Right cardiac atrium (tissue), 5 donors: ENCODE measurements around the gene SNX17. TPM values are rescaled to one million over a fixed set of nuclear protein-coding genes. Genes with fewer than 3 reads are reported as not detected.

ENCODE experiments used
- ATAC-seq, 2 donors: fragments of 200-7000 bp; cut with Tn5 transposase; one replicate each; pipeline versions ENCODE4 v1.8.0 to v1.9.1; 2020; ENCODE audit warnings: moderate library complexity in 2 of 2, mild to moderate bottlenecking in 1 of 2
- DNase-seq, 3 donors: peaks; one replicate each; pipeline ENCODE4 v3.0.0-alpha.2; 2020
- H3K27ac ChIP-seq: one replicate; pipeline ENCODE4 v1.5.1; 2013; ENCODE audit warnings: mild to moderate bottlenecking, low read length, control low read depth, moderate library complexity
- H3K27me3 ChIP-seq: one replicate; pipeline ENCODE4 v1.6.1; 2013; ENCODE audit not compliant: control insufficient read depth, insufficient read depth
- H3K4me1 ChIP-seq: one replicate; pipeline ENCODE4 v1.6.1; 2013; ENCODE audit warnings: low read length; ENCODE audit not compliant: control insufficient read depth, insufficient read depth
- H3K4me3 ChIP-seq: one replicate; pipeline ENCODE4 v1.5.1; 2013; ENCODE audit warnings: low read length, control low read depth
- H3K9me3 ChIP-seq: one replicate; pipeline ENCODE4 v1.6.1; 2013; ENCODE audit warnings: low read length; ENCODE audit not compliant: control insufficient read depth
- WGBS: extraction: QIAGEN DNeasy Blood & Tissue Kit; methylation state at CpG from one replicate; pipeline ENCODE4 v1.1.7; 2013; 5-methylcytosine and 5-hydroxymethylcytosine counted together
- intact Hi-C, 4 donors: fragments of 100-400 bp; cut with DNase I; formaldehyde crosslinking; loops; one replicate each; pipeline versions ENCODE4 v1.11.0 to v1.14.0; 2022 to 2023
- polyA plus RNA-seq: library from polyadenylated mRNA; stranded (reverse); fragments of 200-250 nt; gene quantifications from one replicate; pipeline ENCODE4 v1.2.3, GENCODE V29; 2013
- total RNA-seq, 4 donors: library from RNA; stranded (reverse); fragmentation: NEBNext Ultra II Directional; extraction: Animal tissue kit (Norgen Biotek cat#: 25700); gene quantifications; one replicate each; pipeline ENCODE4 v1.2.1, GENCODE V29; 2021
- donor health status: healthy with polysubstance abuse.
- donor health status: DM: no; HTN: yes; CAD: no.
- donor health status: DM: no; HTN: no; CAD: no.
- donor health status: DM: no; HTN: yes; CAD: no; lungs with severe emphysema.
- donor health status: DM: yes; HTN: yes; CAD: no.

SNX17 gene
- total and polyA plus RNA-seq, 5 donors: 54.8 to 74.8 (median 62.7) TPM

DNA sequence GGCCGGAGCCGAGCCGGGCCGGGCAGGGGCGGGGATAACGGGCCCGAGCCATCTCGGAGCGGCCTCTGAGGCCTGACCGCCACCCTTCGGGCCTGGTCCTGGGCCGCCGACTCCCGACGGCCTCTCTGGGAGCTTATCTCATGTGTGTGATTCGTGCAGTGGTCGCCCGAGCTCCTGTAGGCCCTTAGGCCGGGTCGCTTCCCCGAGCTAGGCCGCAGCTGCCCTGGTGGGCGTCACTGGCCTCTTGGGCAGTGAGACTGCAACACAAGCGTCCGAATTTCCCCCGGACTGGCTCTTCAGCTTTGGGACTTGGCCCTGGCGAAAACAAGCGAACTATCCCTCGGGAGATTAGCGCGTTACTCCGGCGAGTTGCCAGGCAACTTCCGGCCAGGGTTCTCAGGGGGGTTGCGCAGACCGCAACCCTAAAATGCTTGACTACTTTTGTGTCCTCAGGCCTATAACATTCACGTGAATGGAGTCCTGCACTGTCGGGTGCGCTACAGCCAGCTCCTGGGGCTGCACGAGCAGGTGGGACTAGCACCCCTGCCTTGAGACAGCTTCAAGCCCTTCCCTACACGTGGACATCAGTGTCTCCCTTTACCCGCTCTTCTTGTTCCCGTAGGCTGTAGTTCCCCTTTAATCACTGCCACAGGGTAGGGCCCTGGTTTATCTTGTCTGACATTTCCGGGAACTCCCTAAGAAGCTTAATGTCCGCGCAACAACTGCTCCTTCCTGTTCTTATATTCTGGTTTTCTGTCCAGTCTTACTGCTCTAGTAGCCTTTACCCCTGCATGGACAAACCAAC is 602 bp downstream of the SNX17 start:
- intact Hi-C loops: no loop called here
- ATAC-seq: peak; percentile 45 to 57
- Histone ChIP-seq H3K4me3 (peak overlapping the region; percentile 70), H3K27ac (peak overlapping the region; percentile 73), H3K4me1 (peaks cover 3% of the 10 kb centered on the region), H3K27me3 (no peaks in the 10 kb centered on the region), H3K9me3 (no peaks in the 10 kb centered on the region)
- peak in 2 of 3 donors; percentile 77 for DNase-seq
- WGBS: under 1% methylated on average over 46 of the region's 46 CpGs

- Histone ChIP-seq H3K4me1 (peaks cover 3% of the 10 kb centered on the region), H3K9me3 (no peaks in the 10 kb centered on the region), H3K4me3 (no peak overlapping the region), H3K27me3 (no peaks in the 10 kb centered on the region), H3K27ac (no peak overlapping the region)
- WGBS: 92% methylated on average over 6 of the region's 6 CpGs
- ATAC-seq (no peak), DNase-seq (no peak)
- intact Hi-C loops: no loop called here
These were observed 2.5 kb downstream of the SNX17 start for GRCh38 chr2:27372937-27373336.

GRCh38 chr2:27373567-27373966 is 3.2 kb downstream of the SNX17 start:
- H3K27ac ChIP-seq: no peak overlapping the region
- H3K4me3 ChIP-seq: no peak overlapping the region
- no peaks in the 10 kb centered on the region for H3K27me3 ChIP-seq
- H3K4me1 ChIP-seq: peaks cover 3% of the 10 kb centered on the region
- no peaks in the 10 kb centered on the region for H3K9me3 ChIP-seq
- WGBS: 82% methylated on average over 5 of the region's 5 CpGs
- no peak for DNase-seq
- intact Hi-C loops: no loop called here
- ATAC-seq: no peak

DNA sequence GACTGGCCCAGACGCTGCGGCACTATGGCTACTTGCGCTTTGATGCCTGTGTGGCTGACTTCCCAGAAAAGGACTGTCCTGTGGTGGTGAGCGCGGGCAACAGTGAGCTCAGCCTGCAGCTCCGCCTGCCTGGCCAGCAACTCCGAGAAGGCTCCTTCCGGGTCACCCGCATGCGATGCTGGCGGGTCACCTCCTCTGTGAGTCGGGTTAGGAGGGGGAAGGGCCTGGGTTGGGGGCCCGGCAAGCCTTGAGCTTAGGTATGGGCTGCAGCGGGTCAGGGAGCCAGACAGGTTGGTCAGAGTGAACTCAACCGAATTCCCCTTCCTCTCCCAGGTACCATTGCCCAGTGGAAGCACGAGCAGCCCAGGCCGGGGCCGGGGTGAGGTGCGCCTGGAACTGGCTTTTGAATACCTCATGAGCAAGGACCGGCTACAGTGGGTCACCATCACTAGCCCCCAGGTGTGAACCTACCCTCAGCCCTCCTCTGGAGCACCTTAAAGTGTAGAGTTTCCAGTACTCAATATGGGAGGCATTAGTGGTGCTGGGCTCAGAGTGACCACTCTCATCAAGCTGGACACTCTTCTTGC is 5.2 kb downstream of the SNX17 start:
- intact Hi-C loops: no loop called here
- Histone ChIP-seq H3K27me3 (no peaks in the 10 kb centered on the region), H3K9me3 (no peaks in the 10 kb centered on the region), H3K27ac (no peak overlapping the region), H3K4me3 (no peak overlapping the region), H3K4me1 (peaks cover 3% of the 10 kb centered on the region)
- DNase-seq (peak in 1 of 3 donors; percentile 59), ATAC-seq (no peak)
- WGBS: 88% methylated on average over 20 of the region's 20 CpGs

DNA sequence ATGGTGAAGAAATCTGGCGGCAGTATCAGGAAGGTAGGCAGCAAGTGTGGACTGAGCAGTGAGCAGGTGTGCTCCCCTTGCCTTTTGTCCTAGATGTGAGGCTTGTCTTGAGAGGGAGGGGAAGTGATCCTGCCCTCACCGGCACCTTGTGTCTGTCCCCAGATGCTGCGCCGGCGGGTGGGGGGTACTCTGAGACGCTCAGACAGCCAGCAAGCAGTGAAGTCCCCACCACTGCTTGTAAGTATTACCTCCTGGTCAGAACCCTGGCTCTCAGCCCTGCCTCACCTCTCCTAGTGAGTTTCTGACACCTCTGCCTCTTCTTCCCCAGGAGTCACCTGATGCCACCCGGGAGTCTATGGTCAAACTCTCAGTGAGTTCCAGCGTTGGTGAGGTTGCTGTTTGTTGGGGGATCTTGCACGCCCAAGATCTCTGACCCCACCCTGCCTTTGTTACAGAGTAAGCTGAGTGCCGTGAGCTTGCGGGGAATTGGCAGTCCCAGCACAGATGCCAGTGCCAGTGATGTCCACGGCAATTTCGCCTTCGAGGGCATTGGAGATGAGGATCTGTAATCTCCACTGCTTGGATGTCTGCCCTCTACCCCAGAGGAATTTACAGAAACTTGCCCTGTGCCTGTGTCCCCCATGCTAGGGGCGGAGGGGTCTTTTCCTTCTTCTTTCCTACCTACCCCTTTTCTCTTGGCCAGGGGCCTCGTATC is 5.9 kb downstream of the SNX17 start:
- Histone ChIP-seq H3K4me1 (peaks cover 5% of the 10 kb centered on the region), H3K27ac (no peak overlapping the region), H3K9me3 (no peaks in the 10 kb centered on the region), H3K27me3 (no peaks in the 10 kb centered on the region), H3K4me3 (no peak overlapping the region)
- peak in 1 of 3 donors; percentile 43 for DNase-seq
- 80% methylated on average over 16 of the region's 16 CpGs for WGBS
- no peak for ATAC-seq
- intact Hi-C loops: no loop called here

DNA sequence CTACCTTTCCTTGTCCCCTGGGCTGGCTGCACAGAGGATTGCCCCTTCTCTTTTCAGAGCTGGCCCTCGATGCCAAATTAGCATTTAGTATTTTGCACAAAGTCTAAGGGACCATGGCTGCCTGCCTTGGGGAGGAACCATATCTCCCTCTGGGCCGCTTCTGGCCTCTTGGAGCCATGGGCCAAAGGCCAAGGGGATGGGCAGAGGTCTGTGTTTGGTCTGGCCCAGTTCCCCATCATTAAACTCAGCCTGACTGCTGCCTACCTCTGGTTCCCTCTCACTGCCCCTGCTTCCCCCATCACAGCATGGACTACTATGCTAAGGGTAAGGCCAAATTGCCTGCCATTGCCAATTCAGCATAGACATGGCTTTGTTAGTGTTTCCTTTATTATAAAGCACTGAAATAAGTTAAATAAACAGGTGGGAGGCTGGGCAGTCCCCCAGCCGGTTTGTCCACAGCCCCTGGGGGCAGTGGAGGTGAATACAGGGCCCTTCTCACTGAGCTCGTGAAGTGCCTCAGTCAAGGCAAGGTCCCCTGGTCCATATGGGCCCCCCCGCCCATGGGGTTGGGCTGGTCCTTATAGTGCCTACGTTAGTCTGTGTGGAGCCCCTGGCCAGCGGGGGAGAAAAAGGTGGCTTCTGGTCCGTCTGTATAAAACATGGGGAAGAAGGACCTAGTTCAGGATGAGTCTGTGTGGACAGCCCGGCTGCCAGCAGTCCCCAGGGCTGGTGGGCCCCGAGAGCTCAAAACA is 6.6 kb downstream of the SNX17 start:
- Histone ChIP-seq H3K9me3 (no peaks in the 10 kb centered on the region), H3K27me3 (no peaks in the 10 kb centered on the region), H3K4me3 (no peak overlapping the region), H3K4me1 (peaks cover 5% of the 10 kb centered on the region), H3K27ac (no peak overlapping the region)
- intact Hi-C loops: no loop called here
- DNase-seq: no peak
- ATAC-seq: no peak
- WGBS: 64% methylated on average over 10 of the region's 10 CpGs

GRCh38 chr2:27377618-27378095 is 7.2 kb downstream of the SNX17 start:
- H3K27me3 ChIP-seq: no peaks in the 10 kb centered on the region
- H3K4me3 ChIP-seq: no peak overlapping the region
- no peak overlapping the region for H3K27ac ChIP-seq
- peak in 2 of 3 donors; percentile 60 to 61 for DNase-seq
- ATAC-seq: no peak
- WGBS: 88% methylated on average over 18 of the region's 18 CpGs
- H3K9me3 ChIP-seq: no peaks in the 10 kb centered on the region
- peaks cover 2% of the 10 kb centered on the region for H3K4me1 ChIP-seq
- intact Hi-C loops: no loop called here

- DNase-seq (peak; percentile 35 to 70 (median 67)), ATAC-seq (no peak)
- Histone ChIP-seq H3K4me3 (no peak overlapping the region), H3K9me3 (no peaks in the 10 kb centered on the region), H3K27me3 (no peaks in the 10 kb centered on the region), H3K27ac (no peak overlapping the region), H3K4me1 (peaks cover 2% of the 10 kb centered on the region)
- intact Hi-C loops: no loop called here
- WGBS: 80% methylated on average over 29 of the region's 29 CpGs
These were observed 7.8 kb downstream of the SNX17 start for GRCh38 chr2:27378096-27378808.

DNA sequence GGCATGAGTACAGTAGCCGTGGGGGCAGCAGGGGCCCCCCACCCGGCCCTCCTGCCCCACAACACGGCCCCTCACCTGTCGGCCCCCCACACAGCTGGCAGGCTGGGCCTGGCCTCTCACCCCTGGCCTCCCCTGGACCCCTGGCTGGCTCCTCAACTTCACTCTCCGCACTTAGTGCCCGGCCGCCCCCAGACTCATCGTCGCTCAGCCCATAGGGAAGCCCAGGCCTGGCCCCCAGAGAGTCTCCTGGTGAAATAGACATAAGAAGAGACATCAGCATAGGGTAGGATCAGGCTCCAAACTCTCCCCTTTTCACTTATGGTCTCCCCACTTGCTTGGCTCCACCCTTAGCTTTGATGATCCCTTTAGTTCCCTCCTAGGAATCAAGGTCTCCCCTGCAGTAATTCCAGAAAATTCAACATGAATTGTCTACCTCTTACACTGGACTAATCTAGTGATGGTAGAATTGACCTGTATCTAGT is 8.4 kb downstream of the SNX17 start:
- Histone ChIP-seq H3K27me3 (no peaks in the 10 kb centered on the region), H3K4me3 (no peak overlapping the region), H3K4me1 (peaks cover 2% of the 10 kb centered on the region), H3K27ac (no peak overlapping the region), H3K9me3 (no peaks in the 10 kb centered on the region)
- intact Hi-C loops: no loop called here
- DNase-seq (peak in 1 of 3 donors; percentile 68), ATAC-seq (no peak)
- WGBS: 86% methylated on average over 9 of the region's 9 CpGs

GRCh38 chr2:27379383-27379835 is 9.0 kb downstream of the SNX17 start:
- peaks cover 2% of the 10 kb centered on the region for H3K4me1 ChIP-seq
- H3K4me3 ChIP-seq: peak overlapping the region; percentile 80
- no peak overlapping the region for H3K27ac ChIP-seq
- no peaks in the 10 kb centered on the region for H3K27me3 ChIP-seq
- H3K9me3 ChIP-seq: no peaks in the 10 kb centered on the region
- intact Hi-C loops: no loop called here
- ATAC-seq: no peak
- WGBS: 79% methylated on average over 2 of the region's 2 CpGs
- DNase-seq: no peak
